DOHH2 (cell line): ENCODE measurements around the gene CCDC144A.
"Not testable (repeated sequence)": the region's sequence is repeated elsewhere in the genome, so short reads cannot be mapped to it uniquely, and the experiment has no call there.

ENCODE experiments used
- H3F3A ChIP-seq: fragments of 200-600 bp; sonication (generic), shearing (Covaris generic); 2 replicates; pipeline ENCODE4 v1.6.0; 2016; ENCODE audit warnings: antibody characterized with exemption, mild to moderate bottlenecking; ENCODE audit not compliant: control insufficient read depth, insufficient read depth
- H3K27ac ChIP-seq: fragments of 200-600 bp; sonication (generic); 2 replicates; pipeline ENCODE4 v1.5.1; 2014; ENCODE audit warnings: low read depth, mild to moderate bottlenecking, low read length, moderate library complexity
- H3K27me3 ChIP-seq: fragments of 200-600 bp; sonication (generic); 2 replicates; pipeline ENCODE4 v1.6.1; 2014; ENCODE audit warnings: mild to moderate bottlenecking, low read length, mixed read lengths; ENCODE audit not compliant: control insufficient read depth
- H3K36me3 ChIP-seq: fragments of 200-600 bp; sonication (generic); 2 replicates; pipeline ENCODE4 v1.6.1; 2014; ENCODE audit warnings: mild to moderate bottlenecking, low read length, moderate library complexity, mixed read lengths; ENCODE audit not compliant: control insufficient read depth
- H3K4me1 ChIP-seq: fragments of 200-600 bp; sonication (generic); 2 replicates; pipeline ENCODE4 v1.6.1; 2014; ENCODE audit warnings: mild to moderate bottlenecking, low read length, mixed read lengths; ENCODE audit not compliant: control insufficient read depth
- H3K4me2 ChIP-seq: fragments of 200-600 bp; sonication (generic); 2 replicates; pipeline ENCODE4 v1.6.0; 2014; ENCODE audit warnings: mild to moderate bottlenecking, low read length, moderate library complexity
- H3K4me3 ChIP-seq: fragments of 200-600 bp; sonication (generic); 2 replicates; pipeline ENCODE4 v1.5.1; 2014; ENCODE audit warnings: mild to moderate bottlenecking, low read length, mixed read lengths
- H3K79me2 ChIP-seq: fragments of 200-600 bp; sonication (generic); 2 replicates; pipeline ENCODE4 v1.6.1; 2014; ENCODE audit warnings: mild to moderate bottlenecking, low read length, mixed read lengths; ENCODE audit not compliant: control insufficient read depth
- H3K9me2 ChIP-seq: fragments of 200-600 bp; sonication (generic); replicated peaks from 2 replicates; pipeline ENCODE4 v1.6.1; 2014; ENCODE audit warnings: mild to moderate bottlenecking, low read length, mixed read lengths; ENCODE audit not compliant: control insufficient read depth
- H3K9me3 ChIP-seq: fragments of 200-600 bp; sonication (generic); 2 replicates; pipeline ENCODE4 v1.6.1; 2014; ENCODE audit warnings: antibody characterized with exemption, low read length, mixed read lengths; ENCODE audit not compliant: control insufficient read depth, insufficient read depth
- H4K20me1 ChIP-seq: fragments of 200-600 bp; sonication (generic); 2 replicates; pipeline ENCODE4 v1.6.0; 2014; ENCODE audit warnings: low read depth, mild to moderate bottlenecking, antibody characterized with exemption, low read length, moderate library complexity; ENCODE audit not compliant: control insufficient read depth, insufficient read depth
- CTCF ChIP-seq: fragments of 200-600 bp; sonication (generic); IDR thresholded peaks from one replicate; pipeline ENCODE4 v1.5.1; 2014; ENCODE audit warnings: antibody characterized with exemption, mild to moderate bottlenecking, low read depth, low read length; ENCODE audit not compliant: poor library complexity, severe bottlenecking
- EZH2phosphoT487 ChIP-seq: fragments of 200-600 bp; sonication (generic); IDR thresholded peaks from 2 replicates; pipeline ENCODE4 v1.6.1; 2017; ENCODE audit warnings: borderline replicate concordance, mild to moderate bottlenecking, antibody characterized with exemption, low read length, moderate library complexity, mixed read lengths

CCDC144A gene

GRCh38 chr17:16689731-16690281, at the start of gene CCDC144A:
Gene CCDC144A (plus strand): TSS chr17:16690241. CDS start chr17:16690401, 160 bp downstream.
- not testable (repeated sequence) for H3K4me2 ChIP-seq, H3F3A ChIP-seq, H3K9me3 ChIP-seq, H3K27me3 ChIP-seq, H3K36me3 ChIP-seq, H4K20me1 ChIP-seq, H3K9me2 ChIP-seq, H3K4me1 ChIP-seq, H3K4me3 ChIP-seq, H3K79me2 ChIP-seq, H3K27ac ChIP-seq
- peak; percentile 89 for TF ChIP-seq CTCF

- Histone ChIP-seq H3K4me2 (no peak overlapping the region), H3F3A (no peaks in the 10 kb centered on the region), H3K36me3 (peaks cover 3% of the 10 kb centered on the region), H3K9me3 (no peaks in the 10 kb centered on the region), H3K4me3 (no peak overlapping the region), H3K27me3 (peaks cover 4% of the 10 kb centered on the region), H3K79me2 (peaks cover 6% of the 10 kb centered on the region), H4K20me1 (no peaks in the 10 kb centered on the region), H3K27ac (no peak overlapping the region), H3K9me2 (no peaks in the 10 kb centered on the region), H3K4me1 (peaks cover 12% of the 10 kb centered on the region)
- no peak for TF ChIP-seq CTCF
- TF ChIP-seq EZH2phosphoT487 = no peak
Measured at GRCh38 chr17:16649585-16649984, 40.5 kb upstream of the CCDC144A start.

GRCh38 chr17:16652252-16652651, 37.8 kb upstream of the CCDC144A start:
- Histone ChIP-seq H3K36me3 (no peaks in the 10 kb centered on the region; the same call in none of the 2 replicates), H3K27ac (no peak overlapping the region), H3K79me2 (peaks cover 6% of the 10 kb centered on the region), H3K27me3 (peaks cover 10% of the 10 kb centered on the region), H3K4me2 (peak overlapping the region; percentile 96), H3K4me1 (peaks cover 12% of the 10 kb centered on the region), H3K9me3 (0 out of 2 replicates have a peak, but pooled peaks cover under 1% of the 10 kb centered on the region), H4K20me1 (no peaks in the 10 kb centered on the region), H3K4me3 (peak overlapping the region; percentile 80; the same call in 1 of the 2 replicates), H3F3A (no peaks in the 10 kb centered on the region), H3K9me2 (no peaks in the 10 kb centered on the region)
- TF ChIP-seq EZH2phosphoT487 (no peak), CTCF (no peak)
